Nephron progenitor cell (in vitro differentiated cells): ENCODE measurements around the gene MYH7.

Source experiments
- DNase-seq: peaks from one replicate; pipeline ENCODE4 v3.0.0; 2021
- H3K27ac Mint-ChIP-seq: 2 replicates; pipeline ENCODE4 v1.8.0; 2021; ENCODE audit warnings: mild to moderate bottlenecking, moderate library complexity, mixed read lengths
- H3K27me3 Mint-ChIP-seq: 2 replicates; pipeline ENCODE4 v1.8.0; 2021; ENCODE audit warnings: mild to moderate bottlenecking, low read depth, mixed read lengths; ENCODE audit not compliant: poor library complexity
- H3K36me3 Mint-ChIP-seq: 2 replicates; pipeline ENCODE4 v1.8.0; 2021; ENCODE audit warnings: low read depth, mixed read lengths
- H3K4me1 Mint-ChIP-seq: 2 replicates; pipeline ENCODE4 v1.8.0; 2021; ENCODE audit warnings: mixed read lengths
- H3K4me3 Mint-ChIP-seq: 2 replicates; pipeline ENCODE4 v1.8.0; 2021; ENCODE audit warnings: mild to moderate bottlenecking, moderate library complexity, mixed read lengths
- H3K9me3 Mint-ChIP-seq: 2 replicates; pipeline ENCODE4 v1.8.0; 2021; ENCODE audit warnings: mild to moderate bottlenecking, moderate library complexity, mixed read lengths
- CTCF ChIP-seq: fragments of 200-600 bp; sonication (generic); IDR thresholded peaks from 2 replicates; pipeline ENCODE4 v1.5.0; 2021; ENCODE audit warnings: antibody characterized with exemption

Gene MYH7

GRCh38 chr14:23445773-23446172, 10.3 kb upstream of the MYH7 start:
- Mint-ChIP-seq H3K4me3 (no peak overlapping the region), H3K27ac (no peak overlapping the region), H3K36me3 (no peaks in the 10 kb centered on the region), H3K4me1 (peaks cover 11% of the 10 kb centered on the region), H3K9me3 (no peaks in the 10 kb centered on the region), H3K27me3 (peaks cover 30% of the 10 kb centered on the region)
- DNase-seq, result no peak
- TF ChIP-seq CTCF, result no peak

GRCh38 chr14:23444314-23444713, 8.9 kb upstream of the MYH7 start:
- Mint-ChIP-seq H3K4me1 (peaks cover 15% of the 10 kb centered on the region), H3K27ac (no peak overlapping the region), H3K36me3 (no peaks in the 10 kb centered on the region), H3K9me3 (no peaks in the 10 kb centered on the region), H3K4me3 (no peak overlapping the region), H3K27me3 (peaks cover 30% of the 10 kb centered on the region)
- no peak for TF ChIP-seq CTCF
- DNase-seq, result no peak

GRCh38 chr14:23443881-23444280, 8.4 kb upstream of the MYH7 start:
- Mint-ChIP-seq H3K4me3 (no peak overlapping the region), H3K4me1 (peaks cover 17% of the 10 kb centered on the region), H3K36me3 (no peaks in the 10 kb centered on the region), H3K9me3 (no peaks in the 10 kb centered on the region), H3K27me3 (peaks cover 27% of the 10 kb centered on the region), H3K27ac (no peak overlapping the region)
- TF ChIP-seq CTCF, result no peak
- DNase-seq, result no peak

- Mint-ChIP-seq H3K27ac (no peak overlapping the region), H3K27me3 (peaks cover 30% of the 10 kb centered on the region), H3K36me3 (no peaks in the 10 kb centered on the region), H3K9me3 (no peaks in the 10 kb centered on the region), H3K4me1 (peaks cover 22% of the 10 kb centered on the region), H3K4me3 (no peak overlapping the region)
- no peak for DNase-seq
- no peak for TF ChIP-seq CTCF
Observed at GRCh38 chr14:23443411-23443812, 8.0 kb upstream of the MYH7 start.

- Mint-ChIP-seq H3K27ac (no peak overlapping the region), H3K4me3 (no peak overlapping the region), H3K9me3 (no peaks in the 10 kb centered on the region), H3K4me1 (peaks cover 28% of the 10 kb centered on the region), H3K36me3 (no peaks in the 10 kb centered on the region), H3K27me3 (peaks cover 26% of the 10 kb centered on the region)
- TF ChIP-seq CTCF, result no peak
- no peak for DNase-seq
Observed at GRCh38 chr14:23442721-23443356, 7.4 kb upstream of the MYH7 start.

- Mint-ChIP-seq H3K4me3 (no peak overlapping the region), H3K4me1 (peaks cover 44% of the 10 kb centered on the region), H3K27me3 (peaks cover 24% of the 10 kb centered on the region), H3K27ac (no peak overlapping the region), H3K9me3 (no peaks in the 10 kb centered on the region), H3K36me3 (no peaks in the 10 kb centered on the region)
- TF ChIP-seq CTCF, result no peak
- DNase-seq, result no peak
Observed at GRCh38 chr14:23441076-23441475, 5.6 kb upstream of the MYH7 start.
